HG03432 (cell line): Measurements from ENCODE around the gene TOE1.
"Not testable (repeated sequence)": the region's sequence is repeated elsewhere in the genome, so short reads cannot be mapped to it uniquely, and the experiment has no call there.

Experiments
- ATAC-seq: cut with Tn5 transposase; IDR thresholded peaks from one replicate; pipeline ENCODE4 v1.9.1; 2021; ENCODE audit warnings: mild to moderate bottlenecking, moderate library complexity; ENCODE audit not compliant: unreplicated experiment

The TOE1 gene

DNA sequence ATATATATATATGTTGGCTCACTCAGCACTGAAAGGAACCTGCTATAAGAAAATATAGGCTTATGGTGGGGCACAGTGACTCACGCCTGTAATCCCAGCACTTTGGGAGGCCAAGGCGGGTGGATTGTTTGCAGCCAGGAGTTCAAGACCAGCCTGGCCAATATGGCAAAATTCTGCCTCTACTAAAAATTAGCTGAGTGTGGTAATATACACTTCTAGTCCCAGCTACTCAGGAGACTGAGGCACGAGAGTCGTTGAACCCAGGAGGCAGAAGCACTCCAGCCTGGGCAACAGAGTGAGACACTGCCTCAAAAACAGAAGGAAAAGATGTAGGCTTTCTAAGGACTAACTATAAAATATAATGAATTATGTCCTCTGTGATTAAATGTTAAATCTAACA lies 14.9 kb downstream of the TOE1 start:
- no peak for ATAC-seq

DNA sequence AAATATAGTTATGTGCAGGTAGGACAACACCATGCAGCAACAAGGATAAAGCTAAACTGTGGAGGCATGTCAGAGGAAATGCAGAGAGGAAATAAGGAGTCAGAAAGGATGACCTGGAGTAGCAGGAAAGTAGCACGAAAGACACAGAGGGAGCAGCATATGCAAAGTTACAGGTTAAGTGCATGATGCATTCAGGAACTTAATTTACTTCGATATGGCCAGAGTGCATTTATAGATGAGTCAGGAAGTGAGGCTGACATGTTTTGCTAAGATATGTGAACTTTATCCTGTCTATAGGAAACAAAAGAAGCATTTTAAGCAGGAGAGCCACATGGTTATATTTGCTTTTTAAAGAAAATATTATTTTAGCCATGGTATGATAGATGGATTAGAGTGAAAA lies 15.7 kb downstream of the TOE1 start:
- no peak for ATAC-seq

DNA sequence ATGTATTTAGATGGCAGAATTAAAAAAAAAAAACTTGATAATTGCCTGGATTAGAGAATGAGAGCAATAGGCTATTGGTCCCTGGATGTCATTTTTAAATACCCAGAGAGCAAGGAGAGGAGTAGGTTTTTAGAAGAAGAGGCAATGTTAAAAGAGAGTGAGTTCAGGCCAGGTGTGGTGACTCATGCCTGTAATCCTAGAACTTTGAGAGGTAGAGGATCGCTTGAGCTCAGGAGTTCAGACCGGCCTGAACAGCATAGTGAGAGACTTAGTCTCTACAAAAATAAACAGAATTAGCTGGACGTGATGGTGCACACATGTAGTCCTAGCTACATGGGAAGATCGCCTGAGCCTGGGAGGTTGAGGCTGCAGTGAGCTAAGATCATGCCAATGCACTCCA lies 16.2 kb downstream of the TOE1 start:
- ATAC-seq = no peak

DNA sequence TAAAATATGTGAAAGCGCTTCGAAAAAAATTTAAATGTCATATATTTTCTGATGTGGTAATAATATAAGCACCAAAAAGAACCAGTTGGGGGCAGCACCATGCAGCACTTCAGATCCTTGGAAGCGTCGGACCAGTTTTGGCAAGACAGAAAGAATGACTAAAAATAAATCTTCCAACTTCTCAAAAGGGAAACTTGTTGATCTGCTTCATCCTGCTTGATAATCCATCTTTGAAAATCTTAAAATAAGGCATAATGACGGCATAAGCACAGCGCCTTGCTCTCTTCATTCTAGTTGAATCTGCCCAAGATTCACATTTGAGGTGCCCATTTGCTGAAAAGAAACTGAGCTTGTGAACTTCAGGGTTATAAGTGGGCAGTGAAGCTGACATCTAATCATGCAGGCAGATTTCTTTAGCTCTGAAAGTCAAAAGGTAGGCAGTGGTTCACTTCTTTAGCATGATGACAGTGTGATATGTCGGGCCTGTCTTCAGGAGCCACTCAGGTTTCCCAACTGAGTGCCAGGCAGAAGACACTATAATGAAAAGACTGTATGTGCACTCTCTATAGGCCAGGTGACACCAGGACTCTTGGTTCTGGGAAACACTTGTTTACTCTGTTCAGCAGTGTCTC lies 20.0 kb downstream of the TOE1 start:
- ATAC-seq = no peak

DNA sequence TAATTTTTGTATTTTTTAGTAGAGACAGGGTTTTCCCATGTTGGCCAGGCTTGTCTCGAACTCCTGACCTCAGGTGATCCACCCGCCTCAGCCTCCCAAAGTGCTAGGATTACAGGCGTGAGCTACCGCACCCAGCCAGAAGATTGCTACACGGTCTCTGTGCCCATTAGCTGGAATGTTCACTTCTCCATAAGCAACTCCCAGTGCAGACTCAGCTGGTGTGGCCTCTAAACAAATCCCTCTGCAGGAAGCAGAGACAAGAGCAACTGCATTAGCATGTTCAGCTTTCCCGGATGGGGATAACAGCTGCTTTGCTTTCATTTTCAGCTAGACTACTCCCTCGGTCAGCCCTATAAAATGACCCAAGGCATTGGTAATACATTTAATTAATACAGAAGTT lies 21.0 kb downstream of the TOE1 start:
- ATAC-seq = not testable (repeated sequence)

DNA sequence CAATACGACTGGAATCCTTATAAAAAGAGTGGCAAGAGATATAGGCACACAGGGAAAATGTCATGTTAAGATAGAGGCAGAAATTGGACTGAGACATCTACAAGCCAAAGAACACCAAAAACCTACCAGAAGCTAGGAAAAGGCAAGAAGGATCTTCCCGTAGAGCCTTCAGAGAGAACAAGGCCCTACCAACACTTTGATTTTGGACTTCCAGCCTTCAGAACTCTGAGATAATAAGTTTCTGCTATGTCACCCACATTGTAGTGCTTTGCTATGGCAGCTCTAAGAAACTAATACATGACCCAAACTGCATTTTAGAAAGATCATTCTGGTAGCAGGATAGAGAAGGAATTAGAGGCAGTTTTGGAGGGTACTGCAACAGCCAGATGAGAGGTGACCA lies 24.3 kb downstream of the TOE1 start:
- ATAC-seq = no peak

DNA sequence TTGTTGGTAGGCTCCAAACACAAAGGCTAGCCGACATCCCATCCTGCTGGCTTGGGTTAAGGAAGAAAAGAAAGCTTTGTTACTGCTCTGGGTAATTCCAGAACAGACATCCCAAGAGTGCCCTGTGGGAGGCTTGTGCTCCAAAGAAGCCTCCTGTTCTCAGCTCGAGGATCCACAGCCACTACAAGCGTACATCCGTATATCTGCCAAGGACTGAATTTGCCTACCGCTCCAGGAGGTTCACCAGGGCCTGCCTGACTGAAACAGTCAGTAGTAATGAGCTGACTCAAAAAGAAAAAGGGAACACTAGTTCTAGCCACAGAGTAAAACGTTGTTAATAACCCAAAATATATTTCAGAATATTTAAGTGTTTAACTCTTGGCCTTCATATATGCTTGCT lies 25.1 kb downstream of the TOE1 start:
- ATAC-seq = peak; percentile 75

DNA sequence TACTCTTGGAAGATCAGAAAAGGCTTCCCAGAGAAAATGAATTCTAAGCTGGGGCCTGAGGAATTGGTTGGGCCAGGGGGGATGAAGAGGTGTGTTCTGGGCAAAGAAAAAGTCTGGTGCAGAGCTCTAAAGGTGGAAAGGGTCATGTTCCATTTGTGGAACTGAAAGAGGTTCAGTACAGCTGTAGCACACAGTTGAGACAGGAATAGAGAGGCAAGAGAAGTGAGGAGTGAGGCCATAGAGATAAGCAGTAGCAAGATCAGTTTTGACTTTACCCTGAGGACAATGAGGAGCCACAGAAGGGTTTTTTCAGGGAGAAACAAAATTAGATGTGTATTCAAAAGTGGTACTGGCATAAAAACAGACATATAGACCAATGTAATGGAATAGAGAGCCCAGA lies 30.6 kb downstream of the TOE1 start:
- peak; percentile 83 for ATAC-seq

DNA sequence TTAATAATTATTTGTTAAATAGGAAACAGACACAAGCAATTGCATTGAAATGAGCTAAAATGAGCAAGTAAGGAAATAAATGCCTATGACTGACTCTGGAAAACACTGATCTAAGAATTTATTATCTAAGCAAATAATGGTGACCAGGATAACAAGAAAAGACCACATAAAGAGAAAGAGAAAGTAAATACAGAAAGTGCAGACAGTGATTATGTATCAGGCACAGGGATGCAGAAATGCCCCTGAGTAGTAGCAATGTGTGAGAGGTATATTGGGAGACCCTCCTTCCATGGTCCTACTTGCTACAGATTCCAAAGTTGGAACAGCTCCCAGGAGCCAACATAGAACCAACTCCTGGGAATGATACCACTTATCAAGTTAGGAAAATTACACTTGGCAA lies 33.6 kb downstream of the TOE1 start:
- no peak for ATAC-seq

DNA sequence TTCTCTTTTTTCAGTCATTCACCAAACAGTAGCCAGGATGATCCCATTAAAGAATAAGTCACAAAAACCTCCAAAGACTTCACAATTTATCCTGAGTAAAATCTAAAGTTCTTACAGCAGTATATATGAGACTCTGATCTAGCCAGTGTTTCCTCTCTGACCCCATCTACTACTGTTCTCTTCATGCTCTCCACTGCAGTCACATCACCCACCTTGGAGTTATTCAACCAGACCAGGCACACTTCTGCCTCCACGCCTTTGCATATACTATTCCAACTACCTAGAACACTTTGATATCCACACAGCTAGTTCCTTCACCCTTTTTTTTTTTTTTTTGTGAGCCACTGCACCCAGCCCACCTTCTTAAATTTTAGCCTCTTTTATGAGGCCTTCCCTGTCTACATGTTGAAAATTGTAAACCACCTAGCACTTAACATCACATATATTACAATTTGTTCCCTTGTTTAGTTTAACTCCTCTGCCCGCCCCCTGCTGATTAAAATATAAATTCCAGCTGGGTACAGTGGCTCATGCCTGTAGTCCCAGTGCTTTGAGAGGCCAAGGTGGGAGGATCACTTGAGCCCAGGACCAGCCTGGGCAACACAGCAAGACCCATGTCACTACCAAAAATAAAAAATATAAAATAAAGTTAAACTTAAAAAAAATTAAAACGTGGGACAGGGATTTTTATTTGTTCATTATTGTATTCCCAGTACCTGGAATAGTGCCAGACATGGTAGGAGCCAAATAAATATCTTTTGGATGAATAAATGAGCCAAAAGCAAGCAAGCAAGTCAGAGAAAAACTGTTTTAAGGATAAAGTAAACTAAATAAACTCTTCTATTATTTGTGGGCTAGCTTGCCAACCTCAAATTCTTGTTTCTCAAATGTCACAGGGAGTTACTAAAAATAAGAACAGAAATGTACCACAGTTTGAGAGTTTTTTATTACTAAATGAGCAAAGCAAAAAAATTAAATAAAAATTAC lies 35.4 kb downstream of the TOE1 start:
- no peak for ATAC-seq

DNA sequence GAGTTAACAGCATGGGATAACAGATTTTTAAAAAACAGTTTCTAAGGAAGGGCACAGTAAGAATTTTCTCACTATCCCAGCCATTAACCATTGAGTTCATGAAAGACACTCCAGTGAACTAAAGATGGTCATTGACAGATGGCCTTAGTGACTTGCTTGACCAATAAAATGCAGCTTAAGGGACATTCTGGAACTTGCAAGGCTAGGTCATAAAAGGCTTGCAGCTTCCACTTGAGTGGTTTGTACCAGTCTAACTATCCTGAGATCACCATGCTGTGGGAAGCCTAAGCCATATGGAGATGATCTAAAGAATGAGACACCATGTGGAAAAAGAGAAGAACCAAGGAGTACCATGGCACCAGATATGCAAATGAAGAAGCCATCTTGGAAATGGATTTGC lies 38.2 kb downstream of the TOE1 start:
- no peak for ATAC-seq

DNA sequence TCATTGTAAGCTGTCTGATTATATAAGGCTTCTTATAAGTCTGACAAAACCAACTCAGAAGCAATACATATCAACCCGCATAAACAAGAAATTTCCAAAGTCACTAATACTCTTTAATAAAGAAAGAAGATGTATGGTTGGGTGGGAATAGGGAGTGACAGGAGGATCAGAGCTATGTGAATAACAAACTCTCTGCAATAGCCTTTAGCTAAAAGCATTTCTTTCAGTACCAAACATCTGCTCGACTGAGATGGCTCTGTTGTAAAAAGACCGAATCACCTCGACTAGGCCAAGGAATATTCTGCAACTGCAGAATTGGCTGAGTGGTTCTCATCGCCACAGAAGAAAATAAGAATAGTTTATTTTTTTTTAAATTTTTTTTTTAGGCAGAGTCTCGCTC lies 39.6 kb downstream of the TOE1 start:
- no peak for ATAC-seq

DNA sequence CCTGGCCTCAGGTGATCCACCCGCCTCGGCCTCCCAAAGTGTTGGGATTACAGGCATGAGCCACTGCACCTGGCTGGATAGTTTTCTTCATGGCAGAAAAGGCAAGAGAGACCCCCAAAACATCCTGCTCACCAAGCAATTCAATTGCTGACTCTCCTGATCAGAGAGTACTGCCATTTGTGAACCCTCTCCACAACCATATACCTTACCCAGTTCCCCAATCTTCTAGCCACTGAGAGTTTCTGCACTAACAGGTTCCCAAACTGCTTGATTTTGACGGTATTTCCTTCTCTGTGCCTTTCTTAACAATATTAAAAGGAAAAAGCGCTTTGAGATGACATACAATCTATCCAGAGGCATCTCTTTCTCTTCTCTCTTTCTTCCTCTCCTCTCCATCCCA lies 40.2 kb downstream of the TOE1 start:
- no peak for ATAC-seq

DNA sequence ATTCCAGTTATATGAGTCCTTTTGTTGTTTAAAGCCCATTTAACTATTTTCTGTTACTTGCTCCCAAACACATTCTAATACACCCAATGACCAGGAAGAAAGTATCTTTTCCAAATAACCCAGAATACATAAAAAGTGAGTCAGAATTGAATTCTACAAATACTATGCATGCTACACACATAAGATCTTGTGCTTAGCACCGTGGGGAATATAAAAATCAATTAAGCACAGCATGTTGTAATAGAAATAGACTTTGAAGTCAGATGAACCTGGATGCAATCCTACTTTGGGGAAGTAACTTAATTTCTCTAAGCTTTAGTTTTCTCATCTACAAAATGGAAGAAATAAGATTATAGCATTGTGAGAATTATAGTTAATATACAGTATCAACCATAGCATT lies 40.8 kb downstream of the TOE1 start:
- ATAC-seq = no peak

DNA sequence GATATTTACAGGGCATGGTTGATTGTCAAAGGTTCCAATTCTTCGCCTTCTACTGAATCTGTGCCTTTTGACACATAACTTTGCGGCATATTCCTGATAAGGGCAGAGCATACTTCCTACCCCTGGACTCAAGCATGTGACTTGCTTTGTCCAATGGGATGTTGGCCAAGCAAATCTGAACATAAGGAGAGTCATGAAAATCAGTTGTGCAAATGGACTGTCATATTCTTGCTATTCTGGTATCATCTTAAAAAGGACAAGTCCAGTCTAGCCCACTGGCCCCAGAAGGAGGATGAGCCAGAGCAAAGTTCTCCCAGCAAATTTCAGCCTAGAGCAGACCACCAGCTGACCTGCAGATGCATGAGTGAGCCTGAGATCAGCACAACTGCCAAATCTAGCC lies 41.3 kb downstream of the TOE1 start:
- ATAC-seq = no peak

DNA sequence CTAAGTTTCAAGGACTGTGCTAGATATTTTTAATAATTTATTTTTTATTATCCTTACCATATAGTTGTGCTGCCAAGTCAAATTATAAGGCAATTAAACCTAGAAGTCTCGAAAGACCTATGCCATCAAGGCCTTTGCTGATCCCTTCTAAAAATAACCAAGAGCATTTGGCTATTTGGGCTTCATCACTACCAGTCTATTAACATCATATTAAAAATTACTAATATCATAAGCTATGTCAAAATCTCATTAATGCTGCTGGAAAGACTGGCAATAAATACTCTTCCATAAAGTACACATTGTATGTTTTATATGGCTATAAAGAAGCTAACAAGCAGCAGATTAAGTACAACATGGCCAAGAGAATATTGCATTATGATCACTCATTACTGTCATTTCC lies 43.2 kb downstream of the TOE1 start:
- ATAC-seq = no peak

DNA sequence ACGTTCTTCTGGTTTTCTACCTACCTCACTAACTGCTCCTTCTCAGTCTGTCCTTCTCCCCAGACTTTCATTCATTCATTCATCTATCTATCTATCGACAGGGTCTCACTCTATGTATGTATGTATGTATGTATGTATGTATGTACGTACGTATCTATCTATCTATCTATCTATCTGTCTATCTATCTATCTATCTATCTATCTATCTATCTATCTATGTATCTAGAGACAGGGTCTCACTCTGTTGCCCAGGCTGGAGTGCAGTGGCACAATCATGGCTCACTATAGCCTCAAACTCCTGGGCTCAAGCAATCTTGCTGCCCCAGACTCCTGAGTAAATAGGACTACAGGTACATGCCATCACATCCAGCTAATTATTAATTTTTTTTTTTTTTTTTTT lies 44.2 kb downstream of the TOE1 start:
- ATAC-seq = not testable (repeated sequence)

DNA sequence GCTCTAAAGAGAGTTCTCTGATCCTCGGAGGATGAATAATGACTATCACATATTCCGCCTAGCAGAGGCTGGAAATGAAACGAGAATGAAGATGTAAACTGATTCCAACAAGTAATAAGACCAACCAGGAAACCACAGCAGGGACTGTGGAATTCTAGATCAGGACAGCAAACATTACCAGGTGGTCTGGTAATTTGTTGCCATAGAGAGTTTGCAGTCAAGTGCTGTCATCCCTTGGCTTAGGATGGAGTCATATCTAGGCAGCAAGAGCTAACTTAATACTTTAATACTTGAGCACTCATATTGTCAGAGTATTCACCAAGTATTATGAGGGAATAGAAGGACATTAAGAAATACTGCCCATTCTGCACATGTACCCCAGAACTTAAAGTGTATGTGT lies 45.3 kb downstream of the TOE1 start:
- no peak for ATAC-seq

DNA sequence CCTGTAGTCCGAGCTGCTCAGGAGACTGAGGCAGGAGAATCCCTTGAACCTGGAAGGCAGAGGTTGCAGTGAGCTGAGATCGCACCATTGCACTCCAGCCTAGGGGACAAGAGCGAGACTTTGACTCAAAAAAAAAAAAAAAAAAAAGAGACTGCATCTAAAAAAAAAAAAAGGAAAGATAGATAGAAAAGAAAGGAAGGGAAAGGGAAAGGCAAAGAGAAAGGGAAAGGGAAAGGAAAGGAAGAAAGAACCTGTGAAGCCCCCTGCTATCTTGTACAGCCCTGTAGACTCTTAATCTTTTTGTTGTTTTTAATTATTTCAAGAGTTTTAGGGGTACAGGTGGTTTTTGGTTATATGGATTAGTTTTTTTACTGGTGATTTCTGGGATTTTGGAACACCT lies 46.2 kb downstream of the TOE1 start:
- ATAC-seq = no peak
